K562 treated with DMSO at 1 percent for 12 hours (cell line): ENCODE measurements around the gene RAB3IP. TPM values are rescaled to one million over a fixed set of nuclear protein-coding genes. Genes with fewer than 3 reads are reported as not detected.

Source experiments
- total RNA-seq: library from RNA; unstranded; fragments of 300-600 nt; gene quantifications from 2 replicates; pipeline ENCODE4 v1.2.3, GENCODE V29; 2022; ENCODE audit not compliant: insufficient read depth

Gene RAB3IP
- 15.8 and 17.7 TPM in 2 replicates for total RNA-seq

GRCh38 chr12:69738351-69739286 lies at the start of gene RAB3IP:
Gene RAB3IP, plus strand, starts transcription at chr12:69738860. Its CDS starts 16,549 bp downstream, at chr12:69755409.

GRCh38 chr12:69698769-69699540 lies 39.7 kb upstream of the RAB3IP start, which contains the start of gene BEST3:
Gene BEST3, minus strand, starts transcription at chr12:69699303. Its CDS starts 1,505 bp downstream, at chr12:69697798.

GRCh38 chr12:69824966-69825560 lies 86.4 kb downstream of the RAB3IP start, which contains the start of gene MYRFL:
Gene MYRFL, plus strand, starts transcription at chr12:69825227. Its CDS starts 291 bp downstream, at chr12:69825518.

Other genes with a start within 250 kb of the RAB3IP start
- gene CCT2, start 153.4 kb upstream of the RAB3IP start, total RNA-seq, result 170 and 192 TPM in 2 replicates
- gene LRRC10, start 128.0 kb upstream of the RAB3IP start, total RNA-seq, result not detected in 2 replicates
- gene BEST3, start 39.6 kb upstream of the RAB3IP start, total RNA-seq, result not detected in 2 replicates
- not detected in 2 replicates for gene MYRFL, start 86.4 kb downstream of the RAB3IP start, total RNA-seq